Spleen (tissue), 11 donors: ENCODE results near the gene DOCK2. TPM values are rescaled to one million over a fixed set of nuclear protein-coding genes. Genes with fewer than 3 reads are reported as not detected.

ENCODE experiments used
- DNase-seq: peaks from one replicate; pipeline ENCODE4 v3.0.0-alpha.2; 2020
- H3K27ac ChIP-seq, 8 donors: fragments of 200-600 bp; sonication (generic) in 7 of 8; 1 replicate in 4 of 8; 2 replicates in 4 of 8; pipeline versions ENCODE4 v1.5.0 to v1.8.0; 2016 to 2021; ENCODE audit warnings: inconsistent platforms in 4 of 8, mild to moderate bottlenecking in 4 of 8, moderate library complexity in 1 of 8
- H3K27me3 ChIP-seq, 7 donors: fragments of 200-600 bp; sonication (generic) in 6 of 7; replicated peaks in 1 of 7; 1 replicate in 4 of 7; 2 replicates in 3 of 7; pipeline versions ENCODE4 v1.5.0 to v1.8.0; 2016 to 2021; ENCODE audit warnings: inconsistent platforms in 3 of 7, mild to moderate bottlenecking in 1 of 7
- H3K36me3 ChIP-seq, 6 donors: fragments of 200-600 bp; sonication (generic) in 5 of 6; 1 replicate in 4 of 6; 2 replicates in 2 of 6; pipeline versions ENCODE4 v1.5.0 to v1.8.0; 2016 to 2021; ENCODE audit warnings: inconsistent platforms in 2 of 6
- H3K4me1 ChIP-seq, 6 donors: fragments of 200-600 bp; sonication (generic) in 5 of 6; 1 replicate in 3 of 6; 2 replicates in 3 of 6; pipeline versions ENCODE4 v1.5.0 to v1.8.0; 2016 to 2021; ENCODE audit warnings: inconsistent platforms in 3 of 6
- H3K4me3 ChIP-seq, 8 donors: fragments of 200-600 bp; sonication (generic) in 7 of 8; 1 replicate in 4 of 8; 2 replicates in 4 of 8; pipeline versions ENCODE4 v1.5.0 to v1.8.0; 2016 to 2021; ENCODE audit warnings: inconsistent platforms in 4 of 8, mild to moderate bottlenecking in 4 of 8, moderate library complexity in 2 of 8
- H3K9me3 ChIP-seq, 8 donors: fragments of 200-600 bp; sonication (generic) in 7 of 8; 1 replicate in 4 of 8; 2 replicates in 4 of 8; pipeline versions ENCODE4 v1.5.0 to v1.8.0; 2016 to 2021; ENCODE audit warnings: inconsistent platforms in 4 of 8
- POLR2A ChIP-seq, 3 donors: fragments of 450-650 bp; IDR thresholded peaks; one replicate each; pipeline ENCODE4 v1.5.1; 2017; ENCODE audit warnings: antibody characterized with exemption in 3 of 3, mild to moderate bottlenecking in 1 of 3
- POLR2AphosphoS5 ChIP-seq, 3 donors: sonication (generic); formaldehyde crosslinking; IDR thresholded peaks; one replicate each; pipeline ENCODE4 v1.5.1; 2017; ENCODE audit warnings: antibody characterized with exemption in 3 of 3
- WGBS, 5 donors: extraction: QIAGEN DNeasy Blood & Tissue Kit in 3 of 5; methylation state at CpG; one replicate each; pipeline versions ENCODE4 v1.1.5 to v1.1.7; 2013 to 2018; 5-methylcytosine and 5-hydroxymethylcytosine counted together
- intact Hi-C: fragments of 100-400 bp; cut with DNase I; formaldehyde crosslinking; loops from one replicate; pipeline ENCODE4 v1.15.0; 2023; ENCODE audit warnings: low total_unique reads
- polyA plus RNA-seq, 3 donors: library from polyadenylated mRNA; stranded (reverse); fragments of 200-250 nt; gene quantifications; one replicate each; pipeline ENCODE4 v1.2.1, GENCODE V29; 2013
- total RNA-seq, 7 donors: library from RNA; depleted of rRNA in 3 of 7; stranded (reverse); fragments of >200 nt in 3 of 7; fragmentation: NEBNext Ultra II Directional in 4 of 7; extraction: Animal tissue kit (Norgen Biotek cat#: 25700) in 4 of 7; gene quantifications; one replicate each; pipeline versions ENCODE4 v1.1.0 to v1.2.1, GENCODE V29; 2016 to 2021
- TF ChIP-seq, protein P1 (sequence below), 11 experiments: fragments of 200-600 bp in 7 of 11; fragments of 450-650 bp in 4 of 11; sonication (generic) in 4 of 11; IDR thresholded peaks in 8 of 11; conservative IDR thresholded peaks in 3 of 11; 1 replicate in 7 of 11; 2 replicates in 4 of 11; pipeline versions ENCODE4 v1.4.0 to v1.8.0; 2016 to 2021; ENCODE audit warnings: antibody characterized with exemption in 11 of 11, inconsistent platforms in 4 of 11, mild to moderate bottlenecking in 1 of 11
- donor health status: healthy with polysubstance abuse.
- donor health status: DM: no; HTN: no; CAD: no; lungs with moderate emphysema.
- donor health status: DM: no; HTN: no; CAD: no.
- donor health status: Bipolar disorder and iron deficiency.
- donor health status: healthy.
- donor health status: DM: no; HTN: no; CAD: no.
- donor health status: DM: yes; HTN: yes; CAD: no.

DOCK2 gene
- total and polyA plus RNA-seq, 10 donors: 30.6 to 321 (median 198) TPM

DNA sequence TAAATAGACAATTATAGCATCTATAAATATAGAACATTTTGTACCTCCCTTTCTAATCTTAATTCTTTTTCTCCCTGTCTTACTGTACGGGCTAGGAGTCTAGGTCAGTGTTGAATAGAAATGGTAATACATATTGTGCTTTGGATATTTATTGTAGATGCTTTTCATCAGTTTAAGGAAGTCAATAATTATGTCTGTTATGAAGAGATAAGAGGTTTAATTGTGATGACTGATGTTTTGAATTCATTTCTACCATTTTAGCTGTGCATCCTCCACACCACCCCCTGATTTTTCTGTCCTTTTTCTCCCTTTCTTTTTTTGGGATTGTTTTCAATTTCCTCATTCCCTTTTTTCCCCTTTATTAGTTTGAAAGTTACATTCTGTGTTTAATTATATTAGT is 95.8 kb downstream of the DOCK2 start:
- TF ChIP-seq POLR2A (IDR thresholded peaks at IDR 0.05): no peak
- TF ChIP-seq, protein P1, sequence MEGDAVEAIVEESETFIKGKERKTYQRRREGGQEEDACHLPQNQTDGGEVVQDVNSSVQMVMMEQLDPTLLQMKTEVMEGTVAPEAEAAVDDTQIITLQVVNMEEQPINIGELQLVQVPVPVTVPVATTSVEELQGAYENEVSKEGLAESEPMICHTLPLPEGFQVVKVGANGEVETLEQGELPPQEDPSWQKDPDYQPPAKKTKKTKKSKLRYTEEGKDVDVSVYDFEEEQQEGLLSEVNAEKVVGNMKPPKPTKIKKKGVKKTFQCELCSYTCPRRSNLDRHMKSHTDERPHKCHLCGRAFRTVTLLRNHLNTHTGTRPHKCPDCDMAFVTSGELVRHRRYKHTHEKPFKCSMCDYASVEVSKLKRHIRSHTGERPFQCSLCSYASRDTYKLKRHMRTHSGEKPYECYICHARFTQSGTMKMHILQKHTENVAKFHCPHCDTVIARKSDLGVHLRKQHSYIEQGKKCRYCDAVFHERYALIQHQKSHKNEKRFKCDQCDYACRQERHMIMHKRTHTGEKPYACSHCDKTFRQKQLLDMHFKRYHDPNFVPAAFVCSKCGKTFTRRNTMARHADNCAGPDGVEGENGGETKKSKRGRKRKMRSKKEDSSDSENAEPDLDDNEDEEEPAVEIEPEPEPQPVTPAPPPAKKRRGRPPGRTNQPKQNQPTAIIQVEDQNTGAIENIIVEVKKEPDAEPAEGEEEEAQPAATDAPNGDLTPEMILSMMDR (IDR thresholded peaks at IDR 0.05 in 8 of 11, conservative IDR thresholded peaks at IDR 0.05 in 3 of 11): no peak
- TF ChIP-seq POLR2AphosphoS5 (IDR thresholded peaks at IDR 0.05): no peak
- intact Hi-C loops: no loop called here
- Histone ChIP-seq H3K9me3 (no peaks in the 10 kb centered on the region), H3K4me1 (peaks cover 0 to 33% (median 3%) of the 10 kb centered on the region in 6 donors), H3K36me3 (peaks cover 0 to 90% (median 27%) of the 10 kb centered on the region in 6 donors), H3K27ac (no peak overlapping the region), H3K27me3 (no peaks in the 10 kb centered on the region), H3K4me3 (no peak overlapping the region)
- WGBS, 5 donors: 47 to 51% (median 50%) methylated on average over 1 of the region's 1 CpG
- DNase-seq: no peak

DNA sequence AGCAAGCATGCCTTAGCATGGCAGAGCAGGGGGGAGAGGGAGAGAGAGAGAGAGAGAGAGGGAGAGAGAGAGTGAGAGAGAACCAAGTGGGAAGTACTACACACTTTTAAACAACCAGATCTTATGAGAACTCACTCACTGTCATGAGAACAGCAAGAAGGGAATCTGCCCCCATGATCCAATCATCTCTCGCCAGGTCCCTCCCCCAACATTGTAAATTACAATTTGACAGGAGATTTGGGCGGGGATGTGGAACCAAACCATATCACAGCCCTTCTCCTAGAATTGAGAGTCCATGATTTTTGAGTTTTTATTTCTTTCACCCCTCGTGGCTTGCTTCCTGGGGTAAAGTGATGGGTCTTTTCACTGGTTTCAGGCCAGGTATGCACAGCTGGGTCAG is 98.8 kb downstream of the DOCK2 start:
- 93 to 98% (median 97%) methylated on average over 3 of the region's 3 CpGs for WGBS, 5 donors
- Histone ChIP-seq H3K27me3 (no peaks in the 10 kb centered on the region), H3K27ac (no peak overlapping the region), H3K36me3 (peaks cover 0 to 88% (median 34%) of the 10 kb centered on the region in 6 donors), H3K4me1 (peaks cover 0 to 33% (median 3%) of the 10 kb centered on the region in 6 donors), H3K4me3 (no peak overlapping the region), H3K9me3 (no peaks in the 10 kb centered on the region)
- intact Hi-C loops: no loop called here
- TF ChIP-seq POLR2A (IDR thresholded peaks at IDR 0.05) (no peak), POLR2AphosphoS5 (IDR thresholded peaks at IDR 0.05) (no peak)
- TF ChIP-seq, protein P1 (IDR thresholded peaks at IDR 0.05 in 8 of 11, conservative IDR thresholded peaks at IDR 0.05 in 3 of 11): no peak
- DNase-seq: no peak

DNA sequence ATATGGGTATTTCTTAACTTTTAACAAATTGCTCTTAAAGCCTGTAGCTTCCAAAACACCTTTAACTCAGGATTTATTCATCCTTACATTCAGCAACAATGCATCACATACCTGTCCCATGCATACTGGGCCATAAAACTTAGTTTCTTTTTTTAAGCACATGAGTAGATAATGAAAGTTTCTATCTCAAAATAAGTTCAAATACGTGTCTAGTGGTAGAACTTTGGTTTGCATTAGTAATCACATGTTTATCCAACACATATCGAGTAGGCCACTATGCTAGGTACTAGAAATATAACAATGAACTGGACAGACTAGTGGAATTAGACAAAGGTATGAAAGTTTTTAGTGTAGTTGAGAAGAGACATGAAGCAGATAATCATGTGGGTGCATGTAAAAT is 99.6 kb downstream of the DOCK2 start:
- no peak overlapping the region for H3K4me3 ChIP-seq
- 85 to 94% (median 92%) methylated on average over 2 of the region's 2 CpGs for WGBS, 5 donors

DNA sequence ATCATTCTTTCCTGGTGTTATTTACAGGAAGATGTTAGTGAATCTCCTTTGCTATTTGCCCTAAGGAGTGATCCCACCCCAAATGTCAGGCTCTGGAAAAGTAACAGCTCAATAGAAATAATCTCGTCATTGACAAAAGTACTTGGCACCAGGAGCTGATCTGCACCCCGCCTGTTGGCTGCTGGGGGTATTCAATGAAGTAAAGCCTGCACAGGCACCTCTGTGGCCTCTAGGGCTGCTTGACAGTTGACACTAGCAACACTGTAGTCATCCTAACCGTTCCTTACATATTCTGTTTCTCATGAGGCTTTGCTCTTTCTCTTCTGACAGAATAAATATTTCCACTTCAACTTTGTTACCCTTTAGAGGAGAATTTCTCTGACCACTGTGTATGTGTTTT is 103.4 kb downstream of the DOCK2 start:
- H3K27me3 ChIP-seq: no peaks in the 10 kb centered on the region
- no peak overlapping the region for H3K27ac ChIP-seq
- H3K36me3 ChIP-seq: peaks cover 0 to 99% (median 38%) of the 10 kb centered on the region in 6 donors
- H3K4me1 ChIP-seq: peaks cover 0 to 10% (median 4%) of the 10 kb centered on the region in 6 donors
- H3K4me3 ChIP-seq: no peak overlapping the region
- no peak for DNase-seq
- H3K9me3 ChIP-seq: no peaks in the 10 kb centered on the region
- WGBS, 5 donors: 89 to 96% (median 94%) methylated on average over 3 of the region's 3 CpGs
- intact Hi-C loops: no loop called here
- TF ChIP-seq POLR2AphosphoS5 (IDR thresholded peaks at IDR 0.05) (no peak), POLR2A (IDR thresholded peaks at IDR 0.05) (no peak)
- TF ChIP-seq, protein P1 (IDR thresholded peaks at IDR 0.05 in 8 of 11, conservative IDR thresholded peaks at IDR 0.05 in 3 of 11): no peak

More for the DNA sequence above, 99.6 kb downstream of the DOCK2 start:
- Histone ChIP-seq H3K4me1 (peaks cover 0 to 33% (median 3%) of the 10 kb centered on the region in 6 donors), H3K27ac (no peak overlapping the region), H3K36me3 (peaks cover 0 to 88% (median 32%) of the 10 kb centered on the region in 6 donors), H3K27me3 (no peaks in the 10 kb centered on the region), H3K9me3 (no peaks in the 10 kb centered on the region)
- no peak for DNase-seq
- intact Hi-C loops: no loop called here
- TF ChIP-seq POLR2A (IDR thresholded peaks at IDR 0.05) (no peak), POLR2AphosphoS5 (IDR thresholded peaks at IDR 0.05) (no peak)
- TF ChIP-seq, protein P1 (IDR thresholded peaks at IDR 0.05 in 8 of 11, conservative IDR thresholded peaks at IDR 0.05 in 3 of 11): no peak
